HPDE6-E6E7 (cell line): ENCODE results near the gene HS3ST3B1.

ENCODE experiments used
- DNase-seq: peaks from one replicate; pipeline ENCODE4 v3.0.0; 2011; ENCODE audit warnings: missing footprints; ENCODE audit errors: extremely low spot score

Gene HS3ST3B1

DNA sequence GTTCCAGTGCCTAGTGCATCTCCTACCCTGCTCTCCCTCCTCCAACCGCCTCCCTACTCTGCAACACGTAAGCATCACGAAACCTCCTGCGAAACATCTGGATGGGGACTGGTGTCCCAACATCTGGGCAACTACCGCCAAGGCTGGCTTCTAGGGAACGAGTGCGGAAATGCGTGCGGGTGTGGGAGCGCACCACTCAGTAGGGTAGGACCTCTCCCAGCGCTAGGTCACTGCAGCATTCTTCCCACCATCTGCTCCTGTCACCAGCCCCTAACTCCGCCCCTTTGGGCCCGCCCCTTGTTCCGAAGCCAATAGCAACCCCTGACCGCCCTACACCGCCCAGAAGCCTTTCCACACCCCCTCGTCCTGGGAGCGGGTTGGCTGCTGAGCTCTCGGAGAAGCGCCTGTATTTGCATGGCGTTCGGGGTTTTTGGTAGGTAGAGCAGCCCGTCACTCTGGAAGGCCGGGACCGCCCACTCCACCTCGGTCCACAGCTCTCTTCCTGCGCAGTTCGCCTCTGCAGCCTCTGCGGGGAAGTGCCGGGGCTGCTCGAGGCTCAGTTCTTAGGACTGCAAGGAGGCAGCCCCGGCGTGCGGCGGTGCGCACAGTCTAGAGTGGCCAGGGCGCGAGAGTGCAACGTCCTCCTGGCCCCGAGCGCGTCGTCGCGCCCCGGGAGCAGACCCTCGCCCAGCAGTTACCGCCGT, at the start of gene HS3ST3B1:
TSS of gene HS3ST3B1 (plus strand) at position 507 of the 704 bp plus-strand sequence. CDS start 438 bp downstream, outside the sequence.
- DNase-seq, result peak; percentile 89

DNA sequence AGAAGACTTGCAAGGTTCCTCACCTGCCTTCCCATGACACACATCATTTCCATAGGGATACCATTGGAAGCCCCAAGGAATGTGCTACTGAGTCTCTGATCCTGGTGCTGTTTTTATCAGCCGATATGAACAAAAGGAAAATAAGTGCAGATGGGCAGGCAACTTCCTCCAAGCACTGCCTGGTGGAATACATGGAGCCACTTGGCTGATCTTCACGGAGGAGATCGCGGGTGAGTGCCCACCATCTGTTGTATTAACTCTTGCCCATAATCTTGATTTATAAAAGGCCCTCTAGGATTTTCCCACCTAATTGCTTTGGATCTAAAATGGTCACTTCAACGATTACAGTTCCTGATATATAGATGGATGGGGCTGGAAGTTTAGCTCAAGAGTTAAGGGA, 39.5 kb upstream of the HS3ST3B1 start:
- DNase-seq, result no peak

DNA sequence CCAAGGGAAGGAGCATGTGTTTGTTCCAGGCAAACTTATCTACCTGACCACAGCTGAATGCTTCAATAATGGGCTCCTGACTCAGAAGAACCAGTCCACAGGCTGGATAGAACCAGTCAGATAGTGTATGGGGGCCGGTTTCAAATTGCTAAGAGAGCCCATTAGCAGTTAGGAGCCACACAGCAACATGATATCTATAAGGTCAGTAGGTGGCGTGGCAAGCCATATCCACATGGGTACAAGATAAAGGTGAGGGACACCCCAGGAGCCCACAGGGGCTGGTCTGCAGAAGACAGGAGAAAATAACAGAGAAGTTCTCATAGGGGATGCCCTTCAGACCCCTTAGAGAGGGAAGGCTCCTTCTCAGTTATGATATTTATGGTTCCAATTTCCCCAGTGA, 32.6 kb upstream of the HS3ST3B1 start:
- no peak for DNase-seq

DNA sequence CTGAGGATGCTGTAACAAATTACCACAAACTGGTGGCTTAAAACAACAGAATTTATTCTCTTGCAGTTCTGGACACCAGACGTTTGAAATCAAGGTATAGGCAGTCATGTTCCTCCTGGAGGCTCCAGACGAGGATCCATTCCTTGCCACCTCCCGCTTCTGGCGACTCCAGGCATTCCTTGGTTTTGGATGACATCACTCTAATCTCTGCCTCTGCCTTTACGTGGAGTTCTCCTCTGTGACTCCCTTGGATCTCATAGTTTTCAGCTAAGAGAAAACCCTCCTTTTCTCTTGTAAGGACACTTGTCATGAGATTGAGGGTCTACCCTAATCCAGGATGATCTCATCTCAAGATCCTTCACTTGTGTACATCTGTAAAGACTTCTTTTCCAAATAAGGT, 31.4 kb upstream of the HS3ST3B1 start:
- DNase-seq, result no peak

DNA sequence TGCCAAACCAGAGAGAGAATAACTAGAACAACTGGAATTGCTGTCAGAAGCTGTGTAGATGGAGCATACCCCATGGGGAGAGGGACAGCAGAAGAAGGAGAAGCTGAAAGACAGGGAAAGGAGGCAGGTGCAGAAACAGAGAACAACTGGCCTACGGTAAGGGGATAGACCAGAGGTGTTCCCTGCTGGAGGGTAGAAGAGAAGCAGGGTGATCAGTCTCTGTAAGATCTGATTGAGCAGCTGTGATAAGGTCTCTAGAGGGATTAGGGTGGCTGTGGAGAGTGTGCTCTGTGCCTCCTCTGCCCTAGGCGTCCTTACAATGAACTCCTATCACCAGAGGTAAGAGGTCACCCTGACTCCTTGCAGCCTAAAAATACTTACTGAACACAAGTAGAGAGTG, 30.4 kb upstream of the HS3ST3B1 start:
- no peak for DNase-seq

DNA sequence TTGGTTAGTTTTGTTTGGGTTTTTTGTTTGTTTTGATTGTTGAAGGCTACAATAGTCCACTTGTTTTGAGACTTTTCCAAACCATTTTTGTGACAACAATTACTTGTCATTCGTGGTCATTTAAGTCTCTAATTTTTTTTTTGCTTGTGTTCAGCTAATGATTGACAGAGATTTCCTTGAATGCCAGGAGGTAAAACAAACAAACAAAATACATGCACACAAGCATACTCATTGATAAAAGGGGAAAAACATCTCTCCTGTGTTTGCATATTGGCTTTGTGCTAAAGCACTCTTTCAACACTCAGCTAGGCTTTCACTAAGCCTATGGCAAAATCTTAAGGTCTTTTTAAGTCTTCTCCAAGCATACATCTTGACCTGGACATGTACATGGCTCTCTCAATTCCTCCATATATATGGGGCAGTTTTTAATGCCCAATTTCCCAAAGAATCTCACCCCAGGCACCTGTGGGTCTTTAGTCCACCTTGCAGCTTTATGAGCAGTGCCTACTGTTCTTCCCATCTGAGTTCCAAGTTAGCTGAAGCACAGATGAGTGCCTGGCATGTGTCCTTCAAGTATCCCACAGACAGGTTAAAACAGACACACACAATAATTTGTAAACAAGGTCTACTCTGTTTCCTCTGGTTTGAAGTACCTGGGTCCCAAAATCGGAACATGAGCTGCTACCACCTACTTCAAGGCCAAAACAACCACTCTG, 24.2 kb upstream of the HS3ST3B1 start:
- DNase-seq, result no peak

DNA sequence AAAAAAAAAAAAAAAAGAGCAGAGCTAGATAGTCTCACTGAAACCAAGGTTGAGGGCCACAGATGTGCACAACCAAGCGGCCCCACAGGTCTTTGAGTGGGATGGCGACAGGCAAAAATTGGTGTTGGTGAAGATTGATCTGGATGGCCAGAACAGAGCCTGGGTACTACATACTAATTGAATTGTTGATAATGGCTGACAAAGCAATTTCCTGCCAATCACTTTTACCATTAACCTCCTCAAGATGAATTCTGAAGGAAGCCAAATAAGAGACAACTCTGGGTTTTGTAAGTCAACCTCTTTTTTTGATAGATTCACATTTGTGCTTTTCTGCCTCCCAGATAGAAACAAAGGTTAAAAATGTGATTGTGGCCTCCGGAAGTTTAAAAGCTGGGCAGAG, 19.4 kb upstream of the HS3ST3B1 start:
- no peak for DNase-seq

DNA sequence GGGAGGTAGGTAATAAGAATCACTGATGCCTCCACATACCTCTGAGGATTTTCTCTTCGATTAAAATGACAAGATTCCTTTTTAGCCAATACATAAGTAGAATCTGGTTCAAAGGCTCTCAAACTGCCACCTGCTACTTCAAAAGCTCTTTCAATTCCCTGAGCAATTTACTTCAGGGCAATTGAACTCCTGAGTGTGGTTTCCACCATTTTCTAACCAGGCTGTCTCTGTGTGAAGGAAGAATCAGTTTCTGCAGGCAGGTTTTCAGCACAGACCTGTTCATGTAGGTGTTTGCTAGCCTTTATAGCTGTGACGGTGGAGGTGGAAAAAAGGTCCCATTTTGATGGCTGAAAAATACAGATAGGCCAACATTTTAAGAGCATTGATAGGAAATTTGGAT, 18.2 kb upstream of the HS3ST3B1 start:
- no peak for DNase-seq

DNA sequence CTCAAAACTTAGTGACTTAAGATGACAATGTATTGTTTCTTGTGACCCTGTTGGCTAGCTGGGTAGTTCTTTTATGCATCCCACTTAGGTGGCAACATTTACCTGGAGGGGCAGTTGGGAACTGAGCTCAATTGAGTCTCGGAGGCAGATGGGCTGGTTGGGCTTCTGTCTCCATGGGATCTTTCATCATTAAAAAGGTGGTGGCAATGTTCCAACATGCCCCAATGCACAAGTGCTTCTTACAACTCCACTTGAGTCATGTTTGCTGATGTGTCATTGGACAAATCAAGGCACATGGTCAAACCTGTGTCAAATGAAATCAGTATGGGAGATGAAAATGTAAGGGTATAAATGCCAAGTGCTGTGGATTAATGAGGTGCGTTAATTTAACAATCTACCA, 11.7 kb upstream of the HS3ST3B1 start:
- no peak for DNase-seq

DNA sequence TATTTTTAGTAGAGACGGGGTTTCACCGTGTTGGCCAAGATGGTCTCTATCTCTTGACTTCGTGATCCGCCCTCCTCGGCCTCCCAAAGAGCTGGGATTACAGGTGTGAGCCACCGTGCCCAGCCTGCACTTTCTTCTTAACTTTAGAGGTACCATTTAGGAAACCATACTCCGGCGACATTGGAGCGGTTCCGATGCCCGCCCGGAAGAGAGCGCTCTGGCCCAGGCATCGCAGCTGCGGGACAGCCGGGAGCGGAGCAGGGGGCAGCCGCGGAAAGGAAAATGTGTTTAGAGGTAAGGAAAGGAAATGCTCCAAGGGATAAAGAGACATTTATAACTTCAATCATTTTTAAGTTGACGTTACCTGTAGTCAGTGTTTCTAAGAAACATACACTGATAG, 6.0 kb upstream of the HS3ST3B1 start:
- DNase-seq, result no peak

DNA sequence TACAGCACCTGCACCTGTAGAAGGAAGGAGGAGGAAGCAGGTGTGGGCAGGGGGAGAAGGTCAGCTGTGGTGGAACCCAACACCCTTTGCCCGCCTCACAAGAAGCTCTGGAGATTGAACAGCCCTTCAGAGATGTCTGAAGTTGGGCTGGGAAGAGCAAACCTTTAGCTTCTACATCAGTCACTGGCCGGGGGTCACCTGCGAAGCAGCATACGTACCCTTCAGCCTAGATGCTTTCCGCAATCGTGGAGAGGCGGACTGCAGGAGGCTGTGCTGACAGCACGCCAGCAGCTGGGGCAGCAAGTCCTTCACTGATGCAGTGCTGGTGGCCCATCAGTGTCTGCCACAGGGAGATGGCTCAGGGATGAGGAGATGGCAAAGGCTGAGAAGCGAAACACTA, 5.2 kb upstream of the HS3ST3B1 start:
- DNase-seq, result no peak

DNA sequence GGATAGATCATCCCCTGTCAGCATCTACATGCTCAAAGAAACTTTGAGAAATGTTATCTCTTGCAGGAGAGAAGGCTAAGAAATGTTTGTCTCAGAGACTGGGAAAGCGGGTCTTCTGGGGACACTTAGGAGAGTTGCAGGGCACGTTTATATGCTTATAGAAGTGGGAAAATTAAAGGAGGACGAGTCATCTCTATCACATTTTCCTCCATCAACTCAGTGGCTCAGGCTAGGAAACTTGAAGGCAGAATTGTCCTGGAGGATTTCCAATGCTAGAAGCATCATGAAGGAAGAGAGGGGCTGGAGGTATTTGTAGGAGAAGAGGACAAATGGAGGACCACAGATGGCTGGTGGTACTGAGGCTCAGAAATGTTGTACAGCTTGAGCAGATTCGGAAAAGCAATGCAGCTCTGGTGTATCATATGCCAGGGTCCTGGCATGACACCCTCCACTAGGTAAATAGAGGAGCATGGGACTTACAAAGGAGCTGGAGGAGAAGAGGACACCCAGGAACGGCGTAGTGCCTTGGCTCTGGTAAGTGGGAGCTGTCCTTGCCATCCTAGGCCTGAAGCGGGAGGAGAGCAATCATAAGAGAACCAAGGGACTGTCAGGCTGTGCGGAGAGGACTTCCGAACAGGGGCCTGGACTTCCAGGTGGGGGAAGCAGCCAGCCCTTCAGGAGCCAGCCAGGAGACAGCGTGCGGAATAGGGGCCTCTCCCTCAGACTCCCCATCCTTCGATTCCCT, 4.5 kb upstream of the HS3ST3B1 start:
- no peak for DNase-seq

DNA sequence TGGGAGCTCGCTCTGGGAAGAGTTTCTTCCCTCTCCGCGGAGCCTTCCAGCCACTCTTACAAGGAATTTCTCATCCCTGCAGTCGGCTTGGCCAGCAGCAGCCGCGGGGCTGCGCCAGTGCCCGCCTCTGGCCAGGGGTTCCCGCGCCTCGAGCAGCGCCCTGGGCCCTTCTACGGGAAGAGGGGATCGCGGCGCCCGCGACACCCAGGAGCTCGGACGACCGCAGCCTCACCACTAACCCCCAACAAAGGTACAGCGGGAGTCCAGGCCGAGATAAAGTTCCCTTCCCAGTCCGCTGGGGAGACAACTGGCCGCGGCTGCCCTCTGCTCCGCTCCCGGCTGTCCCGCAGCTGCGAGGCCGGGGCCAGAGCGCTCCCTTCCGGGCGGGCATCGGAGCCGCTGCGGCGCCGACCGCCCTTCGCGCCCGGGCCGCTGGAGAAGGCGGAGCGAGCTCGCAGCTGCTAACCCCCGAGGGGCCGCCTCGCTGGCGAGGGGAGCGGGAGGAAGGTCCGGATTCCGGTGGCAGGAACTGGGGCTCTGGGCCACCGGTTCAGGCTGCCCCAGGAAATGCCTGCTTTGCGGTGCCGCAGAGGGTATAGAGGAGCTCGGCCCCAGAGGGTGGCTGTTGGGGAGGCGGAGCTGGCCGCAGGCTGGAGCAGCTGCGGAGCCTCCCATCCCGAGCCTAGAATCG, 3.6 kb upstream of the HS3ST3B1 start:
- DNase-seq, result no peak

DNA sequence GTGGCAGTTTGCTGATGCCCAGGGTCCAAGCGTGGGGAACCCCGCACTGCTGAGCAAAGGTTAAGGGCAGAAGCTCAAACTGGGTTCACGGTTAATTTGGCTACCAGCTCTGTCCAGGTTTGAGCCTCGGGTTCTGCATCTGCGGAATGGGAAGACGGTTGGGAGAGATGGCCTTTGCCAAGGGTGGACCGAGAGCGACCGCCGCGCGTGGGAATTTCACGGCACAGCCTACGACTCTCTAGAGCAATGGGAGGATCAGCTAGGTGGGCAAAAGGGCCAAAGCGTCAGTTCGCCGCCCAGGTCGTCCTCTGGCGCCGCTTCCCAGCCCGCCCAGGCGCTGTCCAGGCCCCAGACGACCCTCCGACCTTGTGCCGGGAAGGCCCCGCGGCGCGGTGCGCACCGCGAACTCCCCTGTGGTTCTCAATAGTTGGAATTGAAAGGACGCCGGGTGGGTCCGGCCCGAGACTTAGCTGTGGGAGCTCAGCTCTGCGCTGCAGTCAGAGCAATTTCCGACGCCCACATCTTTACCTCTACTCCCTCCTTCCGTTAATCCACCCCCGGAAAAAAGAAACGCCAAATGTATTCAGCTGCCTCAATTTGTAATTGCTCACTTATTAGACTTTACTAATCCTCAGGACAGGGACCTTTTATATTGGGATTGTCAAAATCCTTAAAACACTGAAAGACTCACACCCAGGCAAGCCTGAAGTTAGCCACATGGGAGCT, 2.5 kb upstream of the HS3ST3B1 start:
- DNase-seq, result no peak

DNA sequence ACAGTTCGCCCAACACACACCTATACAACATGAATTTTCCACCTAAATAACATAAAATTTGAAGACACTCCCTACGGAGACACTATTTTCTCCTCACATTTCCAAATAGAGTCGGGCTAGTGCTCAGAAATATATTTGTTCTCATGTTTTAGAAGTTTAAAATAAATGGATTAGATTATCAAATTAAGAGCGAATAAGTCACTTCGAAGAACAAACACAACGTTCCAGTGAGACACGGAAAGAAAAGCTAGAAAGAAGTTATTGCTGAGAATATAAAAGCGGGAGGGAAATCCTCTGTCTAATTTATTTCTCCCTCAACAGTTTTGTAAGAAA, 2.0 kb upstream of the HS3ST3B1 start:
- no peak for DNase-seq

DNA sequence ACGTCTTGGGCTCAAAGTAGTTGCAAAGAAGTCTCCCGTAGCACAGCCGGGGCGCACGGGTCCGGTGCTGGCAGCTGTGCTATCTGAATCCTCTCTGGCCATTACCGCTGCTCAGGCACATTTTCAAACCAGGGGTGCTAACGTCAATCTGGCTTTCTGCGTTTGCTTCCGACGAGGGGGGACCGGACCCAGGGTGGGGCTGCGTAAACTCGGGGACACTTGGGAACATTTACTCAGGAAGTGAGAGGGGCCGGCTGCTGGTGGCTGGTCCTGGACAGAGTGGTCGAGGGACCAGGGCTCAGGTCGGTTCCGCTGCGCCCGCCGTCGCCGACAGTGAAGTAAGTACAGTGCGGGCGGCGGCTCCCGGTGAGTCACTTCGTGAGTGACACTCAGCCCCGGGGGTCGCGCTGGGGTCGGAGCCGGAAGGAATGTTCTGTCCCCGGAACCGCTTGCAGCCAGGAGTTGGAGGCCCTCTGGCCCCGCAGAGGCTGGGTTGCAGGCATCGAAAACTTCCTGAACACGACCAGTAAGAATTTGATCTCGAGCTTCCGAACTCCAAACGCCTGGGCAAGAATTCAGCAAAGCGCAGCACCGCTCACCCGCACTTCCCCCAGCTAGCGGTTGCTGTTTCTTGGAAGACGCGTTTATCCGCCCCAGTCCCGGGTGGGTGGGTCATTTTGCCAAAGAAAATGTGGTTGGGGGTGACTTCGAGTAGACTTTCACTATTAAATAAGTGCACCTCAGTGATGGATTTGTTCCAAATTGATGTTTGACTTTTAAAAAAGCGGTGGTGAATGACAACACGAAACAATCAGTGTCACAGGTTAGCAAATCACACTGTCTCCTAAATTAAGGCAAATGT, 1.4 kb upstream of the HS3ST3B1 start:
- DNase-seq, result no peak

DNA sequence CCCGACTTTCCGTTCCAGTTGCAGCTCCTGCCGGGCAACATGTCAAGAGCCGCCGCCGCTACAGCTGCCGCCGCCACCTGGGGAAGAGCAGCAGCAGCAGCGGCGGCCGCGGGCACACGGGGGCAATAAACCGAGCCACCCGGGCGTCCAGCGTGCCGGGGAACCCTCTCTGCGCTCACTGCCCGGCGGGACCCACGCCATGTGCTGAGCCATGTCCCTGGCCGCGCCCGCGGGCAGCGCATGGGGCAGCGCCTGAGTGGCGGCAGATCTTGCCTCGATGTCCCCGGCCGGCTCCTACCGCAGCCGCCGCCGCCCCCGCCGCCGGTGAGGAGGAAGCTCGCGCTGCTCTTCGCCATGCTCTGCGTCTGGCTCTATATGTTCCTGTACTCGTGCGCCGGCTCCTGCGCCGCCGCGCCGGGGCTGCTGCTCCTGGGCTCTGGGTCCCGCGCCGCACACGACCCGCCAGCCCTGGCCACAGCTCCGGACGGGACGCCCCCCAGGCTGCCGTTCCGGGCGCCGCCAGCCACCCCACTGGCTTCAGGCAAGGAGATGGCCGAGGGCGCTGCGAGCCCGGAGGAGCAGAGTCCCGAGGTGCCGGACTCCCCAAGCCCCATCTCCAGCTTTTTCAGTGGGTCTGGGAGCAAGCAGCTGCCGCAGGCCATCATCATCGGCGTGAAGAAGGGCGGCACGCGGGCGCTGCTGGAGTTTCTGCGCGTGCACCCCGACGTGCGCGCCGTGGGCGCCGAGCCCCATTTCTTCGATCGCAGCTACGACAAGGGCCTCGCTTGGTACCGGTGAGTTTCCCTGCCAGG, 604 bp downstream of the HS3ST3B1 start:
- DNase-seq, result no peak

DNA sequence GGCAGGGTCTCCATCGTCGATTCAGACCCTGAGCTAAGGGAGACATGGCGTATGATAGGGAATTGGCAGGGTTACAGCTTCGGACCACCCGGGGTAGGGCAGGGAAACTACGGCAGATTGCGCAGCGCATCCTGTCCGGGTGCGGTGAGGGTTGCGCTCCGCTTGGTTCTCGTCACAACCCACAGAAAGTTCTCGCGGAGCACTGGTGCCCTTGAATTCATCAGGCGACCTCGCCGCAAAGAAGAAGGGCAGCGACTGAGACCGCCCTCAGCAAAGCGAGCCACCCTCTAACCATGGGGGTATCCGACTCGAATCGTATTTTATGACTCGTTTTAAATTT, 1.2 kb downstream of the HS3ST3B1 start:
- no peak for DNase-seq

DNA sequence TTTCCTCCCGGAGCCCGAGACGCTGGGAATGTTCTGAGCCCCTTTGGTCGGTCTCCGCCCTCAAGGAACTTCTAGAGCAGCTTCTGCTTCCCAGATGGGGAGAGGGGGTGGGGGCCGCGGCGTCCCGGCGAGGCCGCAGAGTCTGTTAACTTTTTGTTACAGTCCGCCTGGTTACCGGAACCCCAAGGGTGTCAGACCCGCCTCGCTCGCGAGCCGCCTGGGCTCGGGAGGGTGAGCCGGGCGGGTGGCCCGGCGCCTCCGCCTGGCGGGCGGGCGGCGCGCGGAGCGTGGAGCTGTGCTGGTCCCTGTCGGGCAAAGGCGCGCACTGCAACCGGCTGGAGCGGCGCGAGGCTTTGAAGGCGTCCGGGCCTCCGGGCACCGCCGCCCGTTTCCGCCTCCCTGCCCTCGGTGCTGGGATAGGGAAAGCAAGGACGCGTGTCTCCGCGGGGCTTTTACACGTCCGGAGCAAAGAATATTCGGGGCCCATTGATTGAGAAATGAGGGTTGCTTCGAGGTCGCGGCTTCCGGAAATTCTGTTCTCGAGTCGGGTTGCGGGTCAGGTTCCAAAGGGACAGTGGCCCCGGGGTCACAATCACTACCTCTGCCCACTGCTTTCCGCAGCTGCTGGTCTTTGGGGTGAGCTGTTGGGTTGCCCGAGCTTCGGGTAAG, 1.7 kb downstream of the HS3ST3B1 start:
- no peak for DNase-seq
